Measurements from ENCODE around the gene ICAM3. TPM values are rescaled to one million over a fixed set of nuclear protein-coding genes. Genes with fewer than 3 reads are reported as not detected.

The ICAM3 gene
- total RNA-seq, 1 donor from 2014 or later, result 15.3 TPM

DNA sequence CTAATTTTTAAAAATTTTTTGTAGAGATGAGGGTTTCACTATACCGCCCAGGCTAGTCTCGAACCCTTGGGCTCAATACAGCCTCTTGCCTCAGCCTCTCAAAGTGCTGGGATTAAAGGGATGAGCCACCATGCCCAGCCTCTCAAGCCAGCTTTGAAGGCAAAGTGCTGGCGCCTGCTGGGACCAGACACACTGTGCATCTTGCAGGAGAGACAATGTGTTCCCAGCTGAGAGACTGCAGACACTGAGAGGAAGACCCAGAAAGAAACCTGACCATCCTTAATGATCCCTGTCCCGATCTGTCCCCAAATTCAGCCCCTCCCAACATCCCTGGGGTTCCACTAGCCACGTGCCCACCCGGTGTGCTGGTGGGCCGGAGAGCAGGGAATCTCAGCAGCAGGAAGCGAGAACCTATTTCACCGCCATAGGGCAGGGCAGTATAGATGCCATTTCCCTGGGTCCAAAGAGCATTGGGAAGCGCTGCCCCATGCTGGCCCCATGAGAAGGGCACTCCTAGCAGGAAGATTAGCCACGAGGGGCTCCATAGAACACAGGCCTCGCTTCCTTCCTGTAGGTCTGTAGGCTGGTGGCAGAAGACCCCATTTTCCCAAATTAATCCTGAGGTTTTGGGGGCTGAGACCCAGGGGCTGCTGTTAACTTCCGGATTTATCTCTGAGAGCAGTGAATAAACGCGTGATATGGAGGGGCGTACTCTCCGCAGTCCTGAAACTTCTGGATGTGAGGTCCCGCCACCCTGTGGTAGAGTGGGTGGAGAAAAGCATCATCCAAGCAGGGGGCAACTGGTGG is 7.1 kb downstream of the ICAM3 start:
- no peak for DNase-seq (ENCODE audit: low spot score)
- H3K36me3 Mint-ChIP-seq (ENCODE audit: low read depth), result peaks cover 6% of the 10 kb centered on the region
- H3K4me3 Mint-ChIP-seq (ENCODE audit: unreplicated experiment), result peak overlapping the region; percentile 94
- H3K4me1 Mint-ChIP-seq (ENCODE audit: low read depth), result peaks cover 28% of the 10 kb centered on the region
- no peaks in the 10 kb centered on the region for H3K27me3 Mint-ChIP-seq (ENCODE audit: low read depth)
- peak overlapping the region; percentile 99 for H3K27ac Mint-ChIP-seq (ENCODE audit: unreplicated experiment)
- no peaks in the 10 kb centered on the region for H3K9me3 Mint-ChIP-seq (ENCODE audit: low read depth)
- TF ChIP-seq, protein P1, sequence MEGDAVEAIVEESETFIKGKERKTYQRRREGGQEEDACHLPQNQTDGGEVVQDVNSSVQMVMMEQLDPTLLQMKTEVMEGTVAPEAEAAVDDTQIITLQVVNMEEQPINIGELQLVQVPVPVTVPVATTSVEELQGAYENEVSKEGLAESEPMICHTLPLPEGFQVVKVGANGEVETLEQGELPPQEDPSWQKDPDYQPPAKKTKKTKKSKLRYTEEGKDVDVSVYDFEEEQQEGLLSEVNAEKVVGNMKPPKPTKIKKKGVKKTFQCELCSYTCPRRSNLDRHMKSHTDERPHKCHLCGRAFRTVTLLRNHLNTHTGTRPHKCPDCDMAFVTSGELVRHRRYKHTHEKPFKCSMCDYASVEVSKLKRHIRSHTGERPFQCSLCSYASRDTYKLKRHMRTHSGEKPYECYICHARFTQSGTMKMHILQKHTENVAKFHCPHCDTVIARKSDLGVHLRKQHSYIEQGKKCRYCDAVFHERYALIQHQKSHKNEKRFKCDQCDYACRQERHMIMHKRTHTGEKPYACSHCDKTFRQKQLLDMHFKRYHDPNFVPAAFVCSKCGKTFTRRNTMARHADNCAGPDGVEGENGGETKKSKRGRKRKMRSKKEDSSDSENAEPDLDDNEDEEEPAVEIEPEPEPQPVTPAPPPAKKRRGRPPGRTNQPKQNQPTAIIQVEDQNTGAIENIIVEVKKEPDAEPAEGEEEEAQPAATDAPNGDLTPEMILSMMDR (IDR thresholded peaks at IDR 0.05), result peak; percentile 55

DNA sequence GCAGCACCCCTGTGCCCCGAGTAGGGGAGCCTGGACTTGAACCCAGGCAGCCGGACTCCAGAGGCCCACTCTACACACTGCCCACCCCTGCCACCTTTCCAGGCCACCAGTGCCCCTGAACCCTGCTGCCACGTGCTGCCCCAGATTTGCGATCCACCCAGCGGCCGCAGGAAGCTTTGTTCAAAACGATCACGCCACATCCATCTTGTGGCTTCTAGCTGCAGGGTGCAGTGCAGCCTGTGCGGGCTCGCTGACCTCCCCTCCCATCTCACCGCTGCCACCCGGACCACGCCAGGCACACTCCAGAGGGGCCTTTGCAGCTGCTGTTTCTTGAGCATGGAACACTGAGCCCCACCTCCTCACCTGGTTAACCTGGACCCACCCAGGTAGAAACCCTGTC is 9.9 kb downstream of the ICAM3 start:
- Mint-ChIP-seq H3K4me3 (ENCODE audit: unreplicated experiment) (no peak overlapping the region), H3K36me3 (ENCODE audit: low read depth) (peaks cover 9% of the 10 kb centered on the region), H3K27me3 (ENCODE audit: low read depth) (no peaks in the 10 kb centered on the region), H3K4me1 (ENCODE audit: low read depth) (peaks cover 23% of the 10 kb centered on the region), H3K27ac (ENCODE audit: unreplicated experiment) (no peak overlapping the region), H3K9me3 (ENCODE audit: low read depth) (no peaks in the 10 kb centered on the region)
- TF ChIP-seq, protein P1 (IDR thresholded peaks at IDR 0.05), result no peak
- no peak for DNase-seq (ENCODE audit: low spot score)

DNA sequence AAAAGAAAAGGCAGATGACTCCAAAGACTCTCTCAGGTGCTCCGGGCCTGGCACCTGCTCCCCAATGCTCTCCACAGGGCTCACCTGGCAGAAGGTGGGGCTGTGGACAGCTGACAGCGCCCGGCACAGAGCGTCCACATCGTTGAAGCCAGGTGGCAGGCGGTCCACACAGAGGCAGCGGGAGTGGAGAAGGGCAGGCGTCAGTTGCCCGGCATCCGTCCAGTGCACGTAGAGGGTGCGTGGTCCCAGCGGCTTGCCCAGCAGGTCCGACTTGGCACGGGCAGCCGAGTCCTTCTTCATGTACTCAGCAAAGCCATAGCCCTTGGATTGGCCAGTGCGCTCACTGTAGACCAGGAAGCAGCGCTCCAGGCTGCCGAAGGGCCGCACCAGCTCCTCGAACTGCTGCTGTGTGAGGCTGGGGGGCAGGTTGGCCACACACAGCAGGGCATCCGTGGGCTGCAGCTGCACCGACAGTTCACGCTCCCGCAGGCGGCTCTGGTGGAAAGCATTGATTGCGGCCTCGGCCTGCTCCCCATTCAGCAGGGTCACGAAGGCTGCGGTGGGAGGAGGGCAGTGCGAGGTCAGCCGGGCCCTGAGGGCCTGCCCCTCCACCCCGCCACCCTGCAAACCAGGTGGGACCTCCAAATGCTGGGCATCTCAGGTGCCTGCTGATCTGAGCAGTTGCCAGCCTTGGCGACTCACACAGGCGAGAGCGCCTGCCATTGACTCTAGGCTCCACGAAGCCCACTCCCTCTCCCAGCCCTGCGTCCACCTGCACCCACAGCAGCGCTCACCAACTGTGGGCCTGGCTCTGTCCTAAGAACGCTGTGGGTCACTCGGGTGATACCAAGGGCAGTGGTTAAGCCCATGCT is 10.6 kb downstream of the ICAM3 start:
- peaks cover 16% of the 10 kb centered on the region for H3K4me1 Mint-ChIP-seq (ENCODE audit: low read depth)
- peaks cover 9% of the 10 kb centered on the region for H3K36me3 Mint-ChIP-seq (ENCODE audit: low read depth)
- no peak overlapping the region for H3K4me3 Mint-ChIP-seq (ENCODE audit: unreplicated experiment)
- DNase-seq (ENCODE audit: low spot score), result no peak
- TF ChIP-seq, protein P1 (IDR thresholded peaks at IDR 0.05), result no peak
- H3K9me3 Mint-ChIP-seq (ENCODE audit: low read depth), result no peaks in the 10 kb centered on the region
- H3K27ac Mint-ChIP-seq (ENCODE audit: unreplicated experiment), result no peak overlapping the region
- no peaks in the 10 kb centered on the region for H3K27me3 Mint-ChIP-seq (ENCODE audit: low read depth)

DNA sequence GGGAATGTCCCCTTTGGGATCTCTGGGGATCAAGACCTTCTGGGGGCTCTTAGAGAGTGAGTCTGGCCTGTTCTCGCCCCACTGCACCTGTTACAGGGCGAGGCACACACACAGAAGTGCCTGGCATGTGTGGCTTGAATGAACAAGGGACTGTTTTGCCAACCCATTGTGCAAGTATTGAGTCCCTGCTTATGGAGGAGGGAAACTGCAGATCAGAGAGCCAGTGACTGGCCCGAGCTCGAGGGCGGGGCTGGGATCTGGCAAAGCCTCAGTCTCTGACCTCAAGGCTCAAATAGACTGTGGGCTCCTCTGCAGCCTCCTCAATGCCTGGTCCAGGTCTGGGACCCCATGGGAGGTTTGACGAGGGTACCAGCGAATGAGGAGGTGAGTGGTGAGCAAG is 11.6 kb downstream of the ICAM3 start:
- no peak for DNase-seq (ENCODE audit: low spot score)
- no peaks in the 10 kb centered on the region for H3K9me3 Mint-ChIP-seq (ENCODE audit: low read depth)
- TF ChIP-seq, protein P1 (IDR thresholded peaks at IDR 0.05), result no peak
- peaks cover 9% of the 10 kb centered on the region for H3K36me3 Mint-ChIP-seq (ENCODE audit: low read depth)
- no peak overlapping the region for H3K4me3 Mint-ChIP-seq (ENCODE audit: unreplicated experiment)
- peaks cover 12% of the 10 kb centered on the region for H3K4me1 Mint-ChIP-seq (ENCODE audit: low read depth)
- no peak overlapping the region for H3K27ac Mint-ChIP-seq (ENCODE audit: unreplicated experiment)
- H3K27me3 Mint-ChIP-seq (ENCODE audit: low read depth), result no peaks in the 10 kb centered on the region

DNA sequence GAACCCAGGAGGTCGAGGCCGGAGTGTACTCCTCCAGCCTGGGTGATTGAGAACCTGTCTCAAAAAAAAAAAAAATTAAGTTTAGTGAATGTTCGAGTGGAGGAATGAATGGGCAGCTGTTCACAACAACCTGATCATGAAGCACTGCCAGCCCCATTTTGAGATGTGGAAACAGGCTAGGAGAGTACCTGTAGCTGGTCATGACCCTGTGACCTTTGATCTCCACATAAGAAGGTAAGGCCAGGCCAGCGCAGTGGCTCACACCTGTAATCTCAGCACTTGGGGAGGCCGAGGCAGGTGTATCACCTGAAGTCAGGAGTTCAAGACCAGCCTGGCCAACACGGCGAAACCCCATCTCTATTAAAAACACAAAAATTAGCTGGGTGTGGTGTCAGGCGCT is 13.7 kb downstream of the ICAM3 start:
- TF ChIP-seq, protein P1 (IDR thresholded peaks at IDR 0.05), result no peak
- DNase-seq (ENCODE audit: low spot score), result no peak
- no peak overlapping the region for H3K4me3 Mint-ChIP-seq (ENCODE audit: unreplicated experiment)
- no peaks in the 10 kb centered on the region for H3K4me1 Mint-ChIP-seq (ENCODE audit: low read depth)
- no peak overlapping the region for H3K27ac Mint-ChIP-seq (ENCODE audit: unreplicated experiment)
- no peaks in the 10 kb centered on the region for H3K27me3 Mint-ChIP-seq (ENCODE audit: low read depth)
- peaks cover 14% of the 10 kb centered on the region for H3K36me3 Mint-ChIP-seq (ENCODE audit: low read depth)
- H3K9me3 Mint-ChIP-seq (ENCODE audit: low read depth), result no peaks in the 10 kb centered on the region

Measured in chondrocyte (in vitro differentiated cells).